Motor neuron (in vitro differentiated cells): ENCODE measurements around the gene MLLT1. TPM values are rescaled to one million over a fixed set of nuclear protein-coding genes. Genes with fewer than 3 reads are reported as not detected.
A peak's percentile ranks its signal among the peaks of the same experiment; 100 is the strongest.

ENCODE experiments used
- ATAC-seq, 8 experiments: fragments of 200-7000 bp; cut with Tn5 transposase; replicated peaks in 6 of 8; 2 replicates each; pipeline ENCODE4 v1.8.0; 2021; ENCODE audit warnings: mild to moderate bottlenecking in 8 of 8, moderate library complexity in 8 of 8
- H3K27ac ChIP-seq, 2 donors: fragments of 250-450 bp; sonication (Bioruptor Pico); 2 replicates each; pipeline ENCODE4 v1.9.0; 2021; ENCODE audit warnings: antibody characterized with exemption in 2 of 2, mild to moderate bottlenecking in 2 of 2, moderate library complexity in 1 of 2
- H3K4me1 ChIP-seq, 2 donors: fragments of 250-450 bp; sonication (Bioruptor Pico); replicated peaks in 1 of 2; 2 replicates each; pipeline ENCODE4 v1.6.1; 2021; ENCODE audit warnings: antibody characterized with exemption in 2 of 2, mild to moderate bottlenecking in 2 of 2, moderate library complexity in 1 of 2
- H3K4me3 ChIP-seq, 5 donors: fragments of 250-450 bp; sonication (Bioruptor Pico); 2 replicates each; pipeline ENCODE4 v1.9.0; 2021; ENCODE audit warnings: antibody characterized with exemption in 5 of 5, mild to moderate bottlenecking in 5 of 5, moderate library complexity in 4 of 5
- WGBS, 10 experiments: fragments of 450-650 bp; shearing (Covaris generic); methylation state at CpG; one replicate each; pipeline ENCODE4 v1.0.0; 2022; 5-methylcytosine and 5-hydroxymethylcytosine counted together
- in situ Hi-C, 9 experiments: fragments of 400-800 bp; cut with MboI; loops; one replicate each; pipeline ENCODE4 v1.15.0; 2021; ENCODE audit warnings: low sequenced_read_pairs in 9 of 9, low pct_unique_long_range_greater_than_20kb in 2 of 9; ENCODE audit not compliant: unreplicated experiment in 9 of 9
- total RNA-seq, 8 experiments: library from RNA; unstranded; fragments of 300-600 nt; gene quantifications; 2 replicates each; pipeline versions ENCODE4 v1.2.3 to v1.2.4, GENCODE V29; 2022

Gene MLLT1
- total RNA-seq, 8 experiments from 2014 or later: 12.4 to 88.7 (median 30.1) TPM

- WGBS, 10 experiments: 96 to 100% methylated on average over 4 to 18 of the region's 53 CpGs; no CpG with 5 or more reads in 8 of the 10 experiments
- no peak for ATAC-seq
Measured at GRCh38 chr19:6212403-6213265, 67.1 kb downstream of the MLLT1 start.

GRCh38 chr19:6211632-6212402, 68.0 kb downstream of the MLLT1 start:
- 76 to 100% (median 96%) methylated on average over 4 to 18 of the region's 43 CpGs; no CpG with 5 or more reads in 5 of the 10 experiments for WGBS, 10 experiments
- Histone ChIP-seq H3K4me3 (no peak overlapping the region), H3K4me1 (peaks cover 9 to 12% of the 10 kb centered on the region in 2 donors), H3K27ac (no peak overlapping the region)
- no peak for ATAC-seq
- in situ Hi-C loops: no loop called here

More at GRCh38 chr19:6212403-6213265, 67.1 kb downstream of the MLLT1 start:
- H3K4me3 ChIP-seq: no peak overlapping the region
- no peak overlapping the region for H3K27ac ChIP-seq
- in situ Hi-C loops: no loop called here
- peaks cover 16 to 18% of the 10 kb centered on the region in 2 donors for H3K4me1 ChIP-seq

- Histone ChIP-seq H3K4me3 (no peak overlapping the region), H3K4me1 (peaks cover under 1 to 3% of the 10 kb centered on the region in 2 donors), H3K27ac (no peak overlapping the region)
- WGBS, 10 experiments: 70 to 80% (median 74%) methylated on average over 1 to 9 of the region's 32 CpGs; no CpG with 5 or more reads in 6 of the 10 experiments
- ATAC-seq: no peak
- in situ Hi-C loops: no loop called here
Measured at GRCh38 chr19:6210721-6211600, 68.8 kb downstream of the MLLT1 start.

GRCh38 chr19:6210091-6210490, 69.7 kb downstream of the MLLT1 start:
- no peaks in the 10 kb centered on the region for H3K4me1 ChIP-seq
- 71 to 100% (median 87%) methylated on average over 1 to 7 of the region's 7 CpGs; no CpG with 5 or more reads in 2 of the 10 experiments for WGBS, 10 experiments
- in situ Hi-C loops: no loop called here
- no peak overlapping the region for H3K27ac ChIP-seq
- ATAC-seq: no peak
- H3K4me3 ChIP-seq: no peak overlapping the region

- no peak for ATAC-seq
- in situ Hi-C loops: no loop called here
Measured at GRCh38 chr19:6209680-6210079, 70.1 kb downstream of the MLLT1 start.

GRCh38 chr19:6209233-6209632, 70.5 kb downstream of the MLLT1 start:
- no peaks in the 10 kb centered on the region for H3K4me1 ChIP-seq
- no peak overlapping the region for H3K4me3 ChIP-seq
- peak in 4 of 8 experiments; percentile 23 to 73 (median 40) for ATAC-seq
- 80 to 100% (median 93%) methylated on average over 1 to 3 of the region's 4 CpGs; no CpG with 5 or more reads in 5 of the 10 experiments for WGBS, 10 experiments
- peak overlapping the region in 1 of 2 donors; percentile 3 for H3K27ac ChIP-seq
- in situ Hi-C loops: no loop called here

More at GRCh38 chr19:6209680-6210079, 70.1 kb downstream of the MLLT1 start:
- no peak overlapping the region for H3K27ac ChIP-seq
- no peaks in the 10 kb centered on the region for H3K4me1 ChIP-seq
- no peak overlapping the region for H3K4me3 ChIP-seq
- WGBS, 10 experiments: 0 to 75% (median 67%) methylated on average over 1 to 4 of the region's 4 CpGs; no CpG with 5 or more reads in 1 of the 10 experiments

DNA sequence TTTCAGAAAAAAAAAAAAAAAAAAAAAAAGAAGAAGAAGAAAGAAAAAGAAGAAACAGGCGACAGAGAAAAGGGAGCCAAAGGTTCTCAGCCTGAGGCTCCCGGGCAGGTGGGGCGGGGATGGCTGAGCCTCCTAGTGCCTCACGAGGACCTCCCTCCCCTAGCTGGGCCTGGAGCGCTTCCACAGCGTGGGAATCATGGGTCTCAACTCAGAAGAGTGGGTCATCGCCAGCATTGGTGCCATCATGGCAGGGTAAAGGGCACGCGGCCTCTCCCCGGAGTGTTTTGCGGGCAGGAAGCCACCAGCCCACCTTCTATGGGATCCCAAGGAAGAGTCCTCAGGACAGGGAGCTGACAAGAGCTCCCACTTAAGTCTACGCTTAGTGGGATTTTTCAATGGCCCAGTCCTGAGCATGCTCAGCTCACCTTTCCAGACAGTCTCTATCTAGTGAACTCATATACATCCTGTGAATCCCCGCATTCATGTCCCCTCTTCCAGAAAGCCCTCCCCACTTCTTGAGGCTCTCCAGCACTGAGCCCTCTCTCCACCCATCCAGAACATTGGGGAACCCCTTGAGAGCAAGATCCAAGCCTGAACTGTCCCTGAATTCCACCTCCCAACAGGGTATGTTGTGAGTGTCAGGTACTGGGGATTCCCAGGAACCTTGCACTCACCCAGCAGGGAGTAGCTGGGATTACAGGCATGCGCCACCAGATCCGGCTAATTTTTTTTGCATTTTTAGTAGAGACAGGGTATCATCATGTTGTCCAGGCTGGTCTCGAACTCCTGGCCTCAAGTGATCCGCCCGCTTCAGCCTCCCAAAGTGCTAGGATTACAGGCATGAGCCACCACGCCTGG, 74.7 kb downstream of the MLLT1 start:
- 70 to 98% (median 81%) methylated on average over 1 to 16 of the region's 19 CpGs; no CpG with 5 or more reads in 1 of the 10 experiments for WGBS, 10 experiments
- in situ Hi-C loops: no loop called here
- H3K4me3 ChIP-seq: no peak overlapping the region
- H3K4me1 ChIP-seq: no peaks in the 10 kb centered on the region
- no peak overlapping the region for H3K27ac ChIP-seq
- peak in 1 of 8 experiments; percentile 31 for ATAC-seq

DNA sequence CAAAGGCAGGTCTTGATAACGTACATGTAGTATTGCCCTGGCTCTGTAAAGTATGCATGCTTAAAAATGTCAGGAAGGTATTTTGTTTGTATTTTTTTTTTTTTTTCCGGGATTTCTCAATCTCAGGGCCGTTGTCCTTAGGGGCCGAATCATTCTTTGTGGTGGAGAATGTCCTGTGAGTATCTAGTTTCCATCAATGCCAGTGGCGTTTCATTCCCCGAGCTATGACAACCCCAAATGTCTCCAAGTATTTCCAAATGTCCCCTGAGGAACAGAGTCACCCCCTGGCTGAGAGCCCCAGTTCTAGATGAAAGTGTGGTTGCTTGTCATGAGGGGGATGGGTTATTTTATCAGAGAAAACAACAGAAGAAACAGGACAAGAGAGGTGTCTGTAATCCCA, 75.6 kb downstream of the MLLT1 start:
- Histone ChIP-seq H3K4me3 (no peak overlapping the region), H3K27ac (no peak overlapping the region), H3K4me1 (no peaks in the 10 kb centered on the region)
- WGBS, 10 experiments: 5 to 97% (median 70%) methylated on average over 2 to 6 of the region's 6 CpGs; no CpG with 5 or more reads in 1 of the 10 experiments
- no peak for ATAC-seq
- in situ Hi-C loops: no loop called here

DNA sequence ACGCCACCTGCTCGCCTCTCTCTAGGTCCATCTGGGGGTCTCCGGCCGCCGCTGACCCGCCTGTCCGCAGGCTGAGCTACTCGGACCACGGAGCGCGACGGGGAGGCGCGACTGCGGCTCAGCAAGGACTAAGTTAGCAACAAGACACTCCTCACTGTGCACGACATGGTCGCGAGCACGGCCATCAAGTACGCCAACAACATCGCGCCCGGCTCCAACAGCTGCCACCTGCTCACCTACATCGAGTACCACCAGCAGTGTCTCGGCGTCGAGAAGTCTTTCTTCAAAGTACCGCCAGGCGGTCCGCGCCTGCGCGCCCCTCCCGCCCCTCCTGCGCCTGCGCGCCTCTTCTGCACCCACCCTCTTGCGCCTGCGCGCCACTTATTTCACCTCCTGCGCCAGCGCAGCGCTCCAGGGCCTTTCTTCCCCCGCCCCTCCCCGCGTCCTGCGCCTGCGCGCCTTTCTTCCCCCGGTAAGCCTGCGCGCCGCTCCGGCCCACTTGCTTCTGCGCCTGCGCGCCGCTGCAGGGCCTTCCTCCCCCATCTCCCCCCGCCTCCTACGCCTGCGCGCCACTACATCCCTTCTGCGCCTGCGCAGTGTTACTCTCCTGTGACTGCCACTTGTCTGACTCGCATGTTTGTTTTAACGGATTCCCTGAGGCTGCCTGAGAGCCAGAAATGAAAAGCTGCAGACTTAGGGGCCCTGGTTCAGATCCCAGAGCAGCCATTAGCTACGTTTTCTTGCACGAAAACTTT, 80.4 kb downstream of the MLLT1 start:
- Histone ChIP-seq H3K27ac (peak overlapping the region; percentile 46 to 69), H3K4me1 (peaks cover 4 to 5% of the 10 kb centered on the region in 2 donors), H3K4me3 (peak overlapping the region; percentile 47 to 53 (median 51))
- 0 to 3% (median 0%) methylated on average over 1 to 27 of the region's 68 CpGs; no CpG with 5 or more reads in 4 of the 10 experiments for WGBS, 10 experiments
- in situ Hi-C loops: no loop called here
- peak; percentile 88 to 93 (median 90) for ATAC-seq

DNA sequence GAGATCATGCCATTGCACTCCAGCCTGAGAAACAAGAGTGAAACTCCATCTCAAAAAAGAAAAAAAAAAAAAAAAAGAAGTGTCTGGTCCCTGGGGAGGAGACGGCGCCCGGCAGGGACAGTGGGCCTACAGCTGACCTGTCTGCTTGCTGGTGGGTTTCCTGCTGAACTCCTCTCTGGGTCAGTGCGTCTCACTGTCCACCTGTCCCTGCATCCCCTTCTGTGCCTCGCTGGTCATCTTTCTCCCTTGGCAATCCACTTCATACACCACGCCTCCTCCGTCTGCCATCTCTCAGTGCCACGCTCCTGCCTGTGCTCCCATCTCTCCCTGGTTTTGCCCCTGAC, 80.9 kb downstream of the MLLT1 start:
- in situ Hi-C loops: no loop called here
- WGBS, 10 experiments: 0 to 26% (median 10%) methylated on average over 1 to 6 of the region's 8 CpGs; no CpG with 5 or more reads in 6 of the 10 experiments
- peak overlapping the region in 1 of 2 donors; percentile 46 for H3K27ac ChIP-seq

GRCh38 chr19:6196361-6196760, 83.4 kb downstream of the MLLT1 start:
- no peak for ATAC-seq
- WGBS, 10 experiments: 100% methylated on average over 2 of the region's 5 CpGs; no CpG with 5 or more reads in 9 of the 10 experiments
- peaks cover 4 to 5% of the 10 kb centered on the region in 2 donors for H3K4me1 ChIP-seq
- H3K27ac ChIP-seq: no peak overlapping the region
- in situ Hi-C loops: no loop called here
- no peak overlapping the region for H3K4me3 ChIP-seq

More for the DNA sequence above, 80.9 kb downstream of the MLLT1 start:
- peak in 1 of 8 experiments; percentile 29 for ATAC-seq
- H3K4me3 ChIP-seq: peak overlapping the region; percentile 47 to 53 (median 51)
- peaks cover 4 to 5% of the 10 kb centered on the region in 2 donors for H3K4me1 ChIP-seq
